GM12875 (cell line): ENCODE results near the gene ELF1.
"Not testable (repeated sequence)": the region's sequence is repeated elsewhere in the genome, so short reads cannot be mapped to it uniquely, and the experiment has no call there.

Experiments used
- H3K4me3 ChIP-seq: one replicate; pipeline ENCODE4 v1.5.1; 2011; ENCODE audit warnings: low read depth, low read length, control low read depth
- TF ChIP-seq, protein P1 (sequence below): IDR thresholded peaks from 2 replicates; pipeline ENCODE4 v1.5.1; 2011; ENCODE audit warnings: low read depth, mild to moderate bottlenecking, control low read depth, inconsistent platforms, low read length, moderate library complexity, borderline replicate concordance; ENCODE audit not compliant: insufficient read depth

The ELF1 gene

DNA sequence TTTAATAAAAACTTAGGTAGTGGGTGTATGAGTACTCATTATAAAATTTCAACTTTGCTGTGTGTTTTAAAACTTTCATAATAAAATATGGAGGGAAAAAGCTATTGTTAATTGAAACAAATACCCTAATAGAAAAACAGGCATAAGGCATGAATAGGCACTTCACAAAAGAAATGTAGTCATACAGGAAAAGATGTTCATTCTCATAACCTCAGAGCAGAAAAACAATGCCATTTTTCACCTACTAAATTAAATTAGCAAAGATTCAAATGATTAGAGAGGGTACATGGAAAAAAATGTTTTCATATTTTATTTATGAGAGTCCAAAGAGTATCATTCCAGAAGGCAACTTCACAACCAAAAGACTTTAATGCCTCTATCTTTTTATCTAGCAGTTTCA, 20.6 kb upstream of the ELF1 start:
- H3K4me3 ChIP-seq: no peak overlapping the region
- TF ChIP-seq, protein P1, sequence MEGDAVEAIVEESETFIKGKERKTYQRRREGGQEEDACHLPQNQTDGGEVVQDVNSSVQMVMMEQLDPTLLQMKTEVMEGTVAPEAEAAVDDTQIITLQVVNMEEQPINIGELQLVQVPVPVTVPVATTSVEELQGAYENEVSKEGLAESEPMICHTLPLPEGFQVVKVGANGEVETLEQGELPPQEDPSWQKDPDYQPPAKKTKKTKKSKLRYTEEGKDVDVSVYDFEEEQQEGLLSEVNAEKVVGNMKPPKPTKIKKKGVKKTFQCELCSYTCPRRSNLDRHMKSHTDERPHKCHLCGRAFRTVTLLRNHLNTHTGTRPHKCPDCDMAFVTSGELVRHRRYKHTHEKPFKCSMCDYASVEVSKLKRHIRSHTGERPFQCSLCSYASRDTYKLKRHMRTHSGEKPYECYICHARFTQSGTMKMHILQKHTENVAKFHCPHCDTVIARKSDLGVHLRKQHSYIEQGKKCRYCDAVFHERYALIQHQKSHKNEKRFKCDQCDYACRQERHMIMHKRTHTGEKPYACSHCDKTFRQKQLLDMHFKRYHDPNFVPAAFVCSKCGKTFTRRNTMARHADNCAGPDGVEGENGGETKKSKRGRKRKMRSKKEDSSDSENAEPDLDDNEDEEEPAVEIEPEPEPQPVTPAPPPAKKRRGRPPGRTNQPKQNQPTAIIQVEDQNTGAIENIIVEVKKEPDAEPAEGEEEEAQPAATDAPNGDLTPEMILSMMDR: no peak

DNA sequence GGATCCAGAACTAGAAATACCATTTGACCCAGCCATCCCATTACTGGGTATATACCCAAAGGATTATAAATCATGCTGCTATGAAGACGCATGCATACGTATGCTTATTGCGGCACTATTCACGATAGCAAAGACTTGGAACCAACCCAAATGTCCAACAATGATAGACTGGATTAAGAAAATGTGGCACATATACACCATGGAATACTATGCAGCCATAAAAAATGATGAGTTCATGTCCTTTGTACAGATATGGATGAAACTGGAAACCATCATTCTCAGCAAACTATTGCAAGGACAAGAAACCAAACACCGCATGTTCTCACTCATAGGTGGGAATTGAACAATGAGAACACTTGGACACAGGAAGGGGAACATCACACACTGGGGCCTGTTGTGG, 17.4 kb upstream of the ELF1 start:
- H3K4me3 ChIP-seq: not testable (repeated sequence)

DNA sequence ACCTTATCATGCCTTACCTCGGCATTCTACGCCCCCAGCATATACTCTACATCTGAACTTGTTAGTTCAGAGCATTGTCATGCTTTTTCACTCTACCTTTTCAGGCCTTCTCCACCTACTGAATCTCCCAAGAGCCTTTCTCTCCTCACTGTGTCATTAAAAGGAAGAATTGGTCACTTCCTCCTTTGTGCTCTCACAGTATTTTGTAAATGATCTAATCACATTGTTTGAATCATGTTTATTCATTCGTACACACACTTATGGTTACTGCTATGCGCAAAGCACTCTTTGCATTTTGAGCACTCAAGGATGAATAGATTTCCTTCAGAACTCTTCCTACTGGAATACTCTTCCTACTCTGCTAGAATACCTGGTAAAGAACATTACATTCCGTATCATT, 15.8 kb upstream of the ELF1 start:
- H3K4me3 ChIP-seq: no peak overlapping the region
- TF ChIP-seq, protein P1: no peak

DNA sequence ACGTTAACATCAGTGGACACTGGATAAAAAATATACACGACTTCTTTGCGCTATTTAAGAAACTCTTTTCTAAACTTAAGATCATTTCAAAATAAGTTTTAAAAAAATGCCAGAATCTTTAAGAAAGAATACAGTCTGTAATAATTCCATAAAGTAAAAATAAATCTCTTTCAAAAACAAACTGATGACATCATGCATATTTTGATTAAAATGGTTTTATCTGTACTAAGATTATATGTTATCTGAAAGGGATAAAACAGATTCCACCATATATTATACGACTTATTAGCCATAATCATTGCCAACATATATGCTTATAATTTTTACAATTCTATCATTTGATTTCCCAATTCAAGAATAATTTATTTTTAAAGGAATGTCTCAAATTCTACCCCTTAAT, 15.3 kb upstream of the ELF1 start:
- TF ChIP-seq, protein P1: no peak
- no peak overlapping the region for H3K4me3 ChIP-seq

DNA sequence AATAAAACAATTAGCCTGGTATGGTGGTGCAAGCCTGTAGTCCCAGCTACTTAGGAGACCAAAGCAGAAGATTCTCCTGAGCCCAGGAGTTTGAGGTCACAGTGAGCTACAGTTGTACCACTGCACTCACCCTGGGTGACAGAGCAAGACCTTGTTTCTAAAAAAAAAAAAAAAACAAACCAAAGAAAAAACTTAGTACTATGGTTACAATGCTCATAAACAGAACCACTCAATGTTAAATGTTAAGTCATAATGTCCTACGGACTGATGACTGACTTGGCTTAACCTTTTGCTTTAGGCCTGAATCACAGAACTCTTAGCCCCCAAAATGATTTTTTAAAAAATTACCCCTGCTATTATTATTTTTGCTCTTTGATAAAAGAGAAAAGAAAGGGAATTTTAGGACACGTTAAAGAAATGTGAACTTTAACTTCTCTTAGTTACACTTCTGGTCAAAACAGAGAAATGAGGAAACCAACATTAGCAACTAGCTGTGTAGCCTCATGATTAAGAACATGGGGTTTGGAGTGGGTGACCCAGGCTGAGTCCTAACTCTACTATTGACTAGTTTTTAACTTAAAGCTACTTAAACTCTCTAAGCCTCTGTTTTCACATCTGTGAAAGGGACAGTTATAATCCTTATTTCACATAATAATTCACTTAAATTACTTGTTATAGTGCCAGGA, 13.7 kb upstream of the ELF1 start:
- no peak overlapping the region for H3K4me3 ChIP-seq
- TF ChIP-seq, protein P1: no peak

DNA sequence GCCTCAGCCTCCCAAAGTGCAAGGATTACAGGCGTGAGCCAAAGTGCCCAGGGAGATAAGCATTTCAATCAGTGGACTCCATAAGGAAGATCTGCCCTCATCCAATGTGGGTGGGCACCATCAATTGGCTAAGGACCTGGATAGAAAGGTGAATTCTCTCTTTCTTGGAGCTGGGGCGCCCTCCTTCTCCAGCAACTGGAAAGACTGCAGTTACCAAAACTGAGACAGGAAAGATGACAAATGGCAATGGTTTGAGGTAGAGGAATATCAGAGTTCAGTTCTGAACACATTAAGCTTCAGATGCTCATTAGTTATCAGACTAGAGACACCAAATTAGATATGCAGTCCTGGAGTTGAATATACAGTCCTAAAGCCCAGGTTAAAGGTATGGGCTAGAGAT, 10.5 kb upstream of the ELF1 start:
- TF ChIP-seq, protein P1: no peak

DNA sequence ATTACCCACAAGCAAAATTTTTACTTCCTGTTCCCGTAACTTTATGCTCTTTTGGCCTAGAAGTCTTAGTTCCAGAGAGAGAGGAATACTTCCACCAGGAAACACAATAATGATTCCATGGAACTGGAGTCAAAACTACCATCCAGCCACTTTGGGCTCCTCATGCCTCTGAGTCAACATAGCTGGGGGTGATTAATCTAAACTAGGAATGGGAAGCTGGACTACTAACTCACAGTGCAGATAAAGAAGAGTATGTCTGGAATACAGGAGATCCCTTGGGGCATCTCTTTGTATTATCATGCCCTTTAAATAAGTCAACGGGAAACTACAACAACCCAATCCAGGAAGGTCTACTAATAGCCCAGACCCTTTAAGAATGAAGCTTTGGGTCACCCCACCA, 8.9 kb upstream of the ELF1 start:
- H3K4me3 ChIP-seq: no peak overlapping the region
- TF ChIP-seq, protein P1: no peak

More for the DNA sequence above, 10.5 kb upstream of the ELF1 start:
- H3K4me3 ChIP-seq: no peak overlapping the region
